SU-DHL-6 (cell line): ENCODE data around the gene TRIM43B.
"Not testable (repeated sequence)": the region's sequence is repeated elsewhere in the genome, so short reads cannot be mapped to it uniquely, and the experiment has no call there.

Source experiments
- EZH2phosphoT487 ChIP-seq: fragments of 200-600 bp; sonication (generic), shearing (Covaris generic); conservative IDR thresholded peaks from 2 replicates; pipeline ENCODE4 v1.6.1; 2018; ENCODE audit warnings: mild to moderate bottlenecking, antibody characterized with exemption, low read length, moderate library complexity, mixed read lengths
- TF ChIP-seq, protein P1 (sequence below): fragments of 200-600 bp; sonication (generic); IDR thresholded peaks from one replicate; pipeline ENCODE4 v1.5.1; 2017; ENCODE audit warnings: antibody characterized with exemption, mild to moderate bottlenecking, low read length, moderate library complexity; ENCODE audit not compliant: insufficient read depth, poor library complexity, severe bottlenecking

DNA sequence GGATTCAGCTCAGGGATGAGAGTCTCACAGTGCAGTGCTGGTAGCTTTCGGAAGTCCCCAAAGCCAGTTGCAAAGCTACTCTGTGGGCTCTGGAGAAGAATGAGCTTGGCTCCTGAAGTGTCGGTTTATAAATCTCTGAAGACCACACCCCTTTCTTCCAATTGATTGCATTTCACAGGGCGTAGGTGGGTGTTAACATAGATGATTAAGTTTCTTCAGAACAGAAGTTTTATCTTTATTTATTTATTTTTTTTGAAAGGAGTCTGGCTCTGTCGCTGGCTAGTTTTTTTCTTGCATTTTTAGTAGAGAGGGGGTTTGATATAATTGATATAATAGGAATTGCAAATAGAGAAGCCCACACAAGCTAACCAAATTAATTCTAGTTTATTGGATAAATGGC is at the start of gene TRIM43B:
- TF ChIP-seq, protein P1, sequence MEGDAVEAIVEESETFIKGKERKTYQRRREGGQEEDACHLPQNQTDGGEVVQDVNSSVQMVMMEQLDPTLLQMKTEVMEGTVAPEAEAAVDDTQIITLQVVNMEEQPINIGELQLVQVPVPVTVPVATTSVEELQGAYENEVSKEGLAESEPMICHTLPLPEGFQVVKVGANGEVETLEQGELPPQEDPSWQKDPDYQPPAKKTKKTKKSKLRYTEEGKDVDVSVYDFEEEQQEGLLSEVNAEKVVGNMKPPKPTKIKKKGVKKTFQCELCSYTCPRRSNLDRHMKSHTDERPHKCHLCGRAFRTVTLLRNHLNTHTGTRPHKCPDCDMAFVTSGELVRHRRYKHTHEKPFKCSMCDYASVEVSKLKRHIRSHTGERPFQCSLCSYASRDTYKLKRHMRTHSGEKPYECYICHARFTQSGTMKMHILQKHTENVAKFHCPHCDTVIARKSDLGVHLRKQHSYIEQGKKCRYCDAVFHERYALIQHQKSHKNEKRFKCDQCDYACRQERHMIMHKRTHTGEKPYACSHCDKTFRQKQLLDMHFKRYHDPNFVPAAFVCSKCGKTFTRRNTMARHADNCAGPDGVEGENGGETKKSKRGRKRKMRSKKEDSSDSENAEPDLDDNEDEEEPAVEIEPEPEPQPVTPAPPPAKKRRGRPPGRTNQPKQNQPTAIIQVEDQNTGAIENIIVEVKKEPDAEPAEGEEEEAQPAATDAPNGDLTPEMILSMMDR: not testable (repeated sequence)
- TF ChIP-seq EZH2phosphoT487: not testable (repeated sequence)
